Measurements from ENCODE around the gene PTPRZ1.

GRCh38 chr7:122092964-122093797, 220.2 kb downstream of the PTPRZ1 start:
- no peak for TF ChIP-seq EZH2 (IDR thresholded peaks at IDR 0.05; ENCODE audit: borderline replicate concordance, low read depth, low read length, poor library complexity, severe bottlenecking)
- TF ChIP-seq CTCF (conservative IDR thresholded peaks at IDR 0.05; ENCODE audit: low read depth, low read length) = peak; percentile 93

Measured in A673 (cell line).